ENCODE results near the gene LRRC74B.

Gene LRRC74B

GRCh38 chr22:21045585-21046294 is at the start of gene LRRC74B:
Gene LRRC74B, plus strand, starts transcription at chr22:21045946. Its CDS starts 41 bp downstream, at chr22:21045987.
- Histone ChIP-seq H3K9me3 (ENCODE audit: control insufficient read depth in 5 of 5, low read length in 5 of 5) (no peaks in the 10 kb centered on the region), H3K9ac (ENCODE audit: low read length in 5 of 5) (peak within 1 kb of the TSS in 2 of 5 donors; percentile 40 to 52), H3K27ac (ENCODE audit: low read depth, low read length) (no peak within 1 kb of the TSS), H3K27me3 (ENCODE audit: control insufficient read depth in 5 of 5, insufficient read depth in 4 of 5, low read length in 5 of 5) (no peaks in the 10 kb centered on the region), H3K4me3 (ENCODE audit: low read depth in 1 of 5, low read length in 5 of 5) (peak within 1 kb of the TSS; percentile 59 to 81 (median 64)), H3K36me3 (ENCODE audit: control insufficient read depth in 5 of 5, insufficient read depth in 5 of 5, low read length in 5 of 5) (no peaks in the 10 kb centered on the region), H3K4me1 (ENCODE audit: control insufficient read depth in 5 of 5, insufficient read depth in 5 of 5, low read length in 5 of 5) (peaks cover 3 to 25% (median 21%) of the 10 kb centered on the region in 5 donors)

- Histone ChIP-seq H3K4me1 (ENCODE audit: control insufficient read depth in 5 of 5, insufficient read depth in 5 of 5, low read length in 5 of 5) (peaks cover 6 to 17% (median 15%) of the 10 kb centered on the region in 5 donors), H3K27ac (ENCODE audit: low read depth, low read length) (no peak overlapping the region), H3K9me3 (ENCODE audit: control insufficient read depth in 5 of 5, low read length in 5 of 5) (no peaks in the 10 kb centered on the region), H3K4me3 (ENCODE audit: low read depth in 1 of 5, low read length in 5 of 5) (no peak overlapping the region), H3K27me3 (ENCODE audit: control insufficient read depth in 5 of 5, insufficient read depth in 4 of 5, low read length in 5 of 5) (no peaks in the 10 kb centered on the region), H3K36me3 (ENCODE audit: control insufficient read depth in 5 of 5, insufficient read depth in 5 of 5, low read length in 5 of 5) (peaks cover 0 to 91% (median 85%) of the 10 kb centered on the region in 5 donors), H3K9ac (ENCODE audit: low read length in 5 of 5) (no peak overlapping the region)
Observed at GRCh38 chr22:20996031-20996410, 49.7 kb upstream of the LRRC74B start.

GRCh38 chr22:20996598-20997535 is 48.9 kb upstream of the LRRC74B start:
- H3K9ac ChIP-seq (ENCODE audit: low read length in 5 of 5) = no peak overlapping the region

GRCh38 chr22:20997536-20998257 is 48.0 kb upstream of the LRRC74B start:
- no peak overlapping the region for H3K4me3 ChIP-seq (ENCODE audit: low read depth in 1 of 5, low read length in 5 of 5)
- peaks cover 7 to 28% (median 22%) of the 10 kb centered on the region in 5 donors for H3K4me1 ChIP-seq (ENCODE audit: control insufficient read depth in 5 of 5, insufficient read depth in 5 of 5, low read length in 5 of 5)
- H3K27ac ChIP-seq (ENCODE audit: low read depth, low read length) = no peak overlapping the region
- H3K9ac ChIP-seq (ENCODE audit: low read length in 5 of 5) = no peak overlapping the region
- peaks cover 0 to 74% (median 69%) of the 10 kb centered on the region in 5 donors for H3K36me3 ChIP-seq (ENCODE audit: control insufficient read depth in 5 of 5, insufficient read depth in 5 of 5, low read length in 5 of 5)
- H3K9me3 ChIP-seq (ENCODE audit: control insufficient read depth in 5 of 5, low read length in 5 of 5) = no peaks in the 10 kb centered on the region
- no peaks in the 10 kb centered on the region for H3K27me3 ChIP-seq (ENCODE audit: control insufficient read depth in 5 of 5, insufficient read depth in 4 of 5, low read length in 5 of 5)

More at GRCh38 chr22:20996598-20997535, 48.9 kb upstream of the LRRC74B start:
- Histone ChIP-seq H3K27ac (ENCODE audit: low read depth, low read length) (no peak overlapping the region), H3K4me3 (ENCODE audit: low read depth in 1 of 5, low read length in 5 of 5) (no peak overlapping the region), H3K4me1 (ENCODE audit: control insufficient read depth in 5 of 5, insufficient read depth in 5 of 5, low read length in 5 of 5) (peaks cover 7 to 23% (median 21%) of the 10 kb centered on the region in 5 donors), H3K27me3 (ENCODE audit: control insufficient read depth in 5 of 5, insufficient read depth in 4 of 5, low read length in 5 of 5) (no peaks in the 10 kb centered on the region), H3K36me3 (ENCODE audit: control insufficient read depth in 5 of 5, insufficient read depth in 5 of 5, low read length in 5 of 5) (peaks cover 0 to 83% (median 77%) of the 10 kb centered on the region in 5 donors), H3K9me3 (ENCODE audit: control insufficient read depth in 5 of 5, low read length in 5 of 5) (no peaks in the 10 kb centered on the region)

- no peak overlapping the region for H3K4me3 ChIP-seq (ENCODE audit: low read depth in 1 of 5, low read length in 5 of 5)
- H3K36me3 ChIP-seq (ENCODE audit: control insufficient read depth in 5 of 5, insufficient read depth in 5 of 5, low read length in 5 of 5) = peaks cover 0 to 65% (median 59%) of the 10 kb centered on the region in 5 donors
- no peak overlapping the region for H3K27ac ChIP-seq (ENCODE audit: low read depth, low read length)
Observed at GRCh38 chr22:20998411-20999336, 47.1 kb upstream of the LRRC74B start.

GRCh38 chr22:20999350-21000206 is 46.2 kb upstream of the LRRC74B start:
- H3K36me3 ChIP-seq (ENCODE audit: control insufficient read depth in 5 of 5, insufficient read depth in 5 of 5, low read length in 5 of 5) = peaks cover 0 to 56% (median 50%) of the 10 kb centered on the region in 5 donors
- H3K4me1 ChIP-seq (ENCODE audit: control insufficient read depth in 5 of 5, insufficient read depth in 5 of 5, low read length in 5 of 5) = peaks cover 10 to 39% (median 35%) of the 10 kb centered on the region in 5 donors
- H3K9me3 ChIP-seq (ENCODE audit: control insufficient read depth in 5 of 5, low read length in 5 of 5) = no peaks in the 10 kb centered on the region
- peak overlapping the region in 1 of 5 donors; percentile 86 for H3K4me3 ChIP-seq (ENCODE audit: low read depth in 1 of 5, low read length in 5 of 5)
- peak overlapping the region in 3 of 5 donors; percentile 30 to 91 (median 90) for H3K9ac ChIP-seq (ENCODE audit: low read length in 5 of 5)
- H3K27ac ChIP-seq (ENCODE audit: low read depth, low read length) = no peak overlapping the region
- no peaks in the 10 kb centered on the region for H3K27me3 ChIP-seq (ENCODE audit: control insufficient read depth in 5 of 5, insufficient read depth in 4 of 5, low read length in 5 of 5)

More at GRCh38 chr22:20998411-20999336, 47.1 kb upstream of the LRRC74B start:
- Histone ChIP-seq H3K27me3 (ENCODE audit: control insufficient read depth in 5 of 5, insufficient read depth in 4 of 5, low read length in 5 of 5) (no peaks in the 10 kb centered on the region), H3K4me1 (ENCODE audit: control insufficient read depth in 5 of 5, insufficient read depth in 5 of 5, low read length in 5 of 5) (peaks cover 10 to 37% (median 31%) of the 10 kb centered on the region in 5 donors), H3K9ac (ENCODE audit: low read length in 5 of 5) (peak overlapping the region in 1 of 5 donors; percentile 32), H3K9me3 (ENCODE audit: control insufficient read depth in 5 of 5, low read length in 5 of 5) (no peaks in the 10 kb centered on the region)

- Histone ChIP-seq H3K4me3 (ENCODE audit: low read depth in 1 of 5, low read length in 5 of 5) (peak overlapping the region; percentile 64 to 88 (median 81)), H3K27me3 (ENCODE audit: control insufficient read depth in 5 of 5, insufficient read depth in 4 of 5, low read length in 5 of 5) (no peaks in the 10 kb centered on the region), H3K4me1 (ENCODE audit: control insufficient read depth in 5 of 5, insufficient read depth in 5 of 5, low read length in 5 of 5) (peaks cover 10 to 39% (median 35%) of the 10 kb centered on the region in 5 donors), H3K9me3 (ENCODE audit: control insufficient read depth in 5 of 5, low read length in 5 of 5) (no peaks in the 10 kb centered on the region), H3K27ac (ENCODE audit: low read depth, low read length) (peak overlapping the region; percentile 95), H3K9ac (ENCODE audit: low read length in 5 of 5) (peak overlapping the region; percentile 56 to 92 (median 91)), H3K36me3 (ENCODE audit: control insufficient read depth in 5 of 5, insufficient read depth in 5 of 5, low read length in 5 of 5) (peaks cover 0 to 47% (median 42%) of the 10 kb centered on the region in 5 donors)
Observed at GRCh38 chr22:21000207-21000986, 45.3 kb upstream of the LRRC74B start.

Data from subcutaneous abdominal adipose tissue (tissue), 5 donors.